ENCODE measurements around the gene WAPL.

DNA sequence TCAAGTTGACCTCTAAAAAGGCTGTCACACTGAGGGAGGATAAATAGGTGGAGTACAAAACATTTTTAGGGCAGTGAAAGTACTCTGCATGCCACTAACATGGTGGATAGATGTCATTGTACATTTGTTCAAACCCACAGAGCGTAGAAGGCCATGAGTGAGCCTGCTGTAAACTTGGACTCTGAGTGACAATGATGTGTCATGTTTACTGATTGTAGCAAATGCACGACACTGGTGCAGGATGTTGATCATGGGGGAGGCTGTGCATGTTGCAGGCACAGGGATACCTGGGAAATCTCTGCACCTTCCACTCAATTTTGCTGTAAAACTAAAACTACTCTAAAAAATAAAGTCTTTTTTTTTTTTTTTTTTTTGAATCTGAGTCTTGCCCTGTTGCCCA lies 102.5 kb downstream of the WAPL start:
- TF ChIP-seq, protein P1, sequence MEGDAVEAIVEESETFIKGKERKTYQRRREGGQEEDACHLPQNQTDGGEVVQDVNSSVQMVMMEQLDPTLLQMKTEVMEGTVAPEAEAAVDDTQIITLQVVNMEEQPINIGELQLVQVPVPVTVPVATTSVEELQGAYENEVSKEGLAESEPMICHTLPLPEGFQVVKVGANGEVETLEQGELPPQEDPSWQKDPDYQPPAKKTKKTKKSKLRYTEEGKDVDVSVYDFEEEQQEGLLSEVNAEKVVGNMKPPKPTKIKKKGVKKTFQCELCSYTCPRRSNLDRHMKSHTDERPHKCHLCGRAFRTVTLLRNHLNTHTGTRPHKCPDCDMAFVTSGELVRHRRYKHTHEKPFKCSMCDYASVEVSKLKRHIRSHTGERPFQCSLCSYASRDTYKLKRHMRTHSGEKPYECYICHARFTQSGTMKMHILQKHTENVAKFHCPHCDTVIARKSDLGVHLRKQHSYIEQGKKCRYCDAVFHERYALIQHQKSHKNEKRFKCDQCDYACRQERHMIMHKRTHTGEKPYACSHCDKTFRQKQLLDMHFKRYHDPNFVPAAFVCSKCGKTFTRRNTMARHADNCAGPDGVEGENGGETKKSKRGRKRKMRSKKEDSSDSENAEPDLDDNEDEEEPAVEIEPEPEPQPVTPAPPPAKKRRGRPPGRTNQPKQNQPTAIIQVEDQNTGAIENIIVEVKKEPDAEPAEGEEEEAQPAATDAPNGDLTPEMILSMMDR (IDR thresholded peaks at IDR 0.05), result no peak
- TF ChIP-seq EZH2 (IDR thresholded peaks at IDR 0.05; ENCODE audit: borderline replicate concordance, insufficient read depth, low read depth, low read length, poor library complexity, severe bottlenecking), result no peak
